ENCODE data around the gene CECR2.

DNA sequence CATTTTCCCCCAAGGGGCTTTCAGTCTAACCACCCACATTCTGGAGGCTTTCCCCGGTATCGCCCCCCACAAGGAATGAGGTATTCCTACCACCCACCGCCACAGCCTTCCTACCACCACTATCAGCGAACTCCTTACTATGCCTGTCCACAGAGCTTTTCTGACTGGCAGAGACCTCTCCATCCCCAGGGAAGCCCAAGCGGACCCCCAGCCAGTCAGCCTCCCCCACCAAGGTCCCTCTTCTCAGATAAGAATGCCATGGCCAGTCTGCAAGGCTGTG is 179.4 kb downstream of the CECR2 start:
- TF ChIP-seq CTCF (IDR thresholded peaks at IDR 0.05) (no peak), POLR2A (IDR thresholded peaks at IDR 0.05) (no peak), EP300 (IDR thresholded peaks at IDR 0.05) (no peak)
